Measurements from ENCODE around the gene MACF1. TPM values are rescaled to one million over a fixed set of nuclear protein-coding genes. Genes with fewer than 3 reads are reported as not detected.
A peak's percentile ranks its signal among the peaks of the same experiment; 100 is the strongest.
"Not testable (repeated sequence)": the region's sequence is repeated elsewhere in the genome, so short reads cannot be mapped to it uniquely, and the experiment has no call there.

The MACF1 gene
- total and polyA plus RNA-seq, 4 donors: 69.1 to 966 (median 233) TPM

- Histone ChIP-seq H3K27ac (ENCODE audit: low read depth in 1 of 2, low read length in 1 of 2) (no peak overlapping the region), H3K4me1 (ENCODE audit: control insufficient read depth in 5 of 5, insufficient read depth in 5 of 5, low read length in 5 of 5) (peaks cover 0 to 6% (median 0%) of the 10 kb centered on the region in 5 donors), H3K9ac (ENCODE audit: insufficient read depth in 1 of 2, low read length in 2 of 2) (no peak overlapping the region), H3K27me3 (ENCODE audit: control insufficient read depth in 3 of 3, insufficient read depth in 3 of 3, low read length in 2 of 3) (no peaks in the 10 kb centered on the region), H3K4me3 (no peak overlapping the region), H3K36me3 (ENCODE audit: control insufficient read depth in 4 of 4, insufficient read depth in 4 of 4, low read length in 4 of 4) (peaks cover 22 to 68% (median 41%) of the 10 kb centered on the region in 4 donors), H3K9me3 (ENCODE audit: control insufficient read depth in 4 of 4, insufficient read depth in 3 of 4, low read length in 3 of 4) (no peaks in the 10 kb centered on the region)
- no peak for TF ChIP-seq CTCF (IDR thresholded peaks at IDR 0.05; ENCODE audit: control extremely low read depth, extremely low read depth)
- ATAC-seq (ENCODE audit: insufficient read depth, low FRiP score) (no peak), DNase-seq (no peak)
- WGBS, 2 donors: 91% methylated on average over 7 of the region's 7 CpGs
Measured at GRCh38 chr1:39472826-39473225, 268.3 kb downstream of the MACF1 start.

GRCh38 chr1:39473324-39473723, 268.8 kb downstream of the MACF1 start:
- no peak for TF ChIP-seq CTCF (IDR thresholded peaks at IDR 0.05; ENCODE audit: control extremely low read depth, extremely low read depth)
- Histone ChIP-seq H3K27me3 (ENCODE audit: control insufficient read depth in 3 of 3, insufficient read depth in 3 of 3, low read length in 2 of 3) (no peaks in the 10 kb centered on the region), H3K4me3 (no peak overlapping the region), H3K4me1 (ENCODE audit: control insufficient read depth in 5 of 5, insufficient read depth in 5 of 5, low read length in 5 of 5) (peaks cover 0 to 6% (median 0%) of the 10 kb centered on the region in 5 donors), H3K9ac (ENCODE audit: insufficient read depth in 1 of 2, low read length in 2 of 2) (no peak overlapping the region), H3K36me3 (ENCODE audit: control insufficient read depth in 4 of 4, insufficient read depth in 4 of 4, low read length in 4 of 4) (peaks cover 22 to 65% (median 37%) of the 10 kb centered on the region in 4 donors), H3K9me3 (ENCODE audit: control insufficient read depth in 4 of 4, insufficient read depth in 3 of 4, low read length in 3 of 4) (no peaks in the 10 kb centered on the region), H3K27ac (ENCODE audit: low read depth in 1 of 2, low read length in 1 of 2) (no peak overlapping the region)
- 94 to 97% methylated on average over 4 of the region's 4 CpGs for WGBS, 2 donors
- ATAC-seq (ENCODE audit: insufficient read depth, low FRiP score) (no peak), DNase-seq (no peak)

GRCh38 chr1:39474810-39475209, 270.3 kb downstream of the MACF1 start:
- Histone ChIP-seq H3K9me3 (ENCODE audit: control insufficient read depth in 4 of 4, insufficient read depth in 3 of 4, low read length in 3 of 4) (no peaks in the 10 kb centered on the region), H3K4me3 (no peak overlapping the region), H3K27ac (ENCODE audit: low read depth in 1 of 2, low read length in 1 of 2) (no peak overlapping the region), H3K4me1 (ENCODE audit: control insufficient read depth in 5 of 5, insufficient read depth in 5 of 5, low read length in 5 of 5) (peaks cover 0 to 6% (median 0%) of the 10 kb centered on the region in 5 donors), H3K9ac (ENCODE audit: insufficient read depth in 1 of 2, low read length in 2 of 2) (no peak overlapping the region), H3K27me3 (ENCODE audit: control insufficient read depth in 3 of 3, insufficient read depth in 3 of 3, low read length in 2 of 3) (no peaks in the 10 kb centered on the region), H3K36me3 (ENCODE audit: control insufficient read depth in 4 of 4, insufficient read depth in 4 of 4, low read length in 4 of 4) (peaks cover 16 to 68% (median 34%) of the 10 kb centered on the region in 4 donors)
- no peak for ATAC-seq (ENCODE audit: insufficient read depth, low FRiP score)
- no peak for DNase-seq
- WGBS, 2 donors: 80 to 88% methylated on average over 4 of the region's 4 CpGs
- no peak for TF ChIP-seq CTCF (IDR thresholded peaks at IDR 0.05; ENCODE audit: control extremely low read depth, extremely low read depth)

GRCh38 chr1:39475551-39475950, 271.1 kb downstream of the MACF1 start:
- H3K9me3 ChIP-seq (ENCODE audit: control insufficient read depth in 4 of 4, insufficient read depth in 3 of 4, low read length in 3 of 4); DNase-seq; H3K4me1 ChIP-seq (ENCODE audit: control insufficient read depth in 5 of 5, insufficient read depth in 5 of 5, low read length in 5 of 5); H3K27me3 ChIP-seq (ENCODE audit: control insufficient read depth in 3 of 3, insufficient read depth in 3 of 3, low read length in 2 of 3); ATAC-seq (ENCODE audit: insufficient read depth, low FRiP score); H3K4me3 ChIP-seq; H3K9ac ChIP-seq (ENCODE audit: insufficient read depth in 1 of 2, low read length in 2 of 2): not testable (repeated sequence)
- peaks cover 21 to 72% (median 37%) of the 10 kb centered on the region in 4 donors for H3K36me3 ChIP-seq (ENCODE audit: control insufficient read depth in 4 of 4, insufficient read depth in 4 of 4, low read length in 4 of 4)
- H3K27ac ChIP-seq (ENCODE audit: low read depth in 1 of 2, low read length in 1 of 2): peak overlapping the region in 1 of 2 donors; percentile 5
- 78 to 79% methylated on average over 1 of the region's 1 CpG for WGBS, 2 donors
